CD14-positive monocyte (primary cell): Measurements from ENCODE around the gene SLC20A1. TPM values are rescaled to one million over a fixed set of nuclear protein-coding genes. Genes with fewer than 3 reads are reported as not detected.
A peak's percentile ranks its signal among the peaks of the same experiment; 100 is the strongest.

Experiments used
- DNase-seq, 3 donors: peaks; one replicate each; pipeline ENCODE4 v3.0.0-alpha.2; 2011 to 2022
- H2AFZ ChIP-seq: 2 replicates; pipeline ENCODE4 v1.6.0; 2012; ENCODE audit warnings: mild to moderate bottlenecking, low read depth, low read length, inconsistent platforms; ENCODE audit not compliant: insufficient read depth, poor library complexity, severe bottlenecking
- H3K27ac ChIP-seq, 2 donors: 1 replicate in 1 of 2; 2 replicates in 1 of 2; pipeline ENCODE4 v1.5.1; 2012 to 2013; ENCODE audit warnings: low read length in 2 of 2, control low read depth in 1 of 2, inconsistent platforms in 1 of 2, low read depth in 1 of 2, mild to moderate bottlenecking in 1 of 2
- H3K27me3 ChIP-seq, 2 donors: one replicate each; pipeline versions ENCODE4 v1.6.0 to v1.6.1; 2011 to 2013; ENCODE audit warnings: low read length in 2 of 2; ENCODE audit not compliant: control insufficient read depth in 2 of 2, insufficient read depth in 2 of 2
- H3K36me3 ChIP-seq, 2 donors: replicated peaks in 1 of 2; 1 replicate in 1 of 2; 2 replicates in 1 of 2; pipeline versions ENCODE4 v1.5.1 to v1.6.1; 2012 to 2013; ENCODE audit warnings: low read length in 2 of 2, control low read depth in 1 of 2, inconsistent platforms in 1 of 2, mild to moderate bottlenecking in 1 of 2; ENCODE audit not compliant: insufficient read depth in 2 of 2, control insufficient read depth in 1 of 2
- H3K4me1 ChIP-seq, 2 donors: 1 replicate in 1 of 2; 2 replicates in 1 of 2; pipeline versions ENCODE4 v1.5.1 to v1.6.1; 2012 to 2013; ENCODE audit warnings: low read length in 2 of 2, control low read depth in 1 of 2, inconsistent platforms in 1 of 2, mild to moderate bottlenecking in 1 of 2, moderate library complexity in 1 of 2; ENCODE audit not compliant: insufficient read depth in 2 of 2, control insufficient read depth in 1 of 2
- H3K4me2 ChIP-seq: replicated peaks from 2 replicates; pipeline ENCODE3; 2012; ENCODE audit warnings: low read length, moderate library complexity, mild to moderate bottlenecking; ENCODE audit not compliant: poor library complexity, severe bottlenecking; ENCODE audit errors: extremely low read depth
- H3K4me3 ChIP-seq, 3 experiments: fragments of 200-600 bp in 1 of 3; sonication (generic) in 1 of 3; replicated peaks in 1 of 3; 1 replicate in 2 of 3; 2 replicates in 1 of 3; pipeline ENCODE4 v1.5.1; 2011 to 2013; ENCODE audit warnings: low read length in 3 of 3, mild to moderate bottlenecking in 3 of 3, control low read depth in 2 of 3, low read depth in 2 of 3, inconsistent platforms in 1 of 3, moderate library complexity in 1 of 3
- H3K79me2 ChIP-seq: 2 replicates; pipeline ENCODE4 v1.6.0; 2012; ENCODE audit warnings: mild to moderate bottlenecking, control low read depth, inconsistent platforms, low read length, moderate library complexity; ENCODE audit not compliant: insufficient read depth
- H3K9ac ChIP-seq: 2 replicates; pipeline ENCODE4 v1.6.0; 2017; ENCODE audit warnings: low read length, mild to moderate bottlenecking; ENCODE audit not compliant: insufficient read depth, poor library complexity, severe bottlenecking
- H3K9me3 ChIP-seq, 2 donors: replicated peaks in 1 of 2; 1 replicate in 1 of 2; 2 replicates in 1 of 2; pipeline versions ENCODE4 v1.5.1 to v1.6.1; 2012 to 2013; ENCODE audit warnings: low read length in 2 of 2, control low read depth in 1 of 2; ENCODE audit not compliant: control insufficient read depth in 1 of 2, insufficient read depth in 1 of 2
- H4K20me1 ChIP-seq: 2 replicates; pipeline ENCODE4 v1.6.0; 2012; ENCODE audit warnings: mild to moderate bottlenecking, low read length, control low read depth, moderate library complexity; ENCODE audit not compliant: insufficient read depth
- H3K27ac Mint-ChIP-seq, 7 donors: one replicate each; pipeline ENCODE4 v1.8.0; 2020; ENCODE audit warnings: mild to moderate bottlenecking in 7 of 7, mixed read lengths in 7 of 7, moderate library complexity in 6 of 7, inconsistent platforms in 2 of 7
- H3K27me3 Mint-ChIP-seq, 3 donors: one replicate each; pipeline ENCODE4 v1.8.0; 2021 to 2022; ENCODE audit warnings: low read depth in 3 of 3, mild to moderate bottlenecking in 3 of 3, mixed read lengths in 3 of 3, moderate library complexity in 3 of 3, inconsistent platforms in 1 of 3
- H3K36me3 Mint-ChIP-seq, 2 donors: one replicate each; pipeline ENCODE4 v1.8.0; 2020; ENCODE audit warnings: mixed read lengths in 2 of 2, inconsistent platforms in 1 of 2, mild to moderate bottlenecking in 1 of 2
- H3K4me1 Mint-ChIP-seq: one replicate; pipeline ENCODE4 v1.8.0; 2020; ENCODE audit warnings: mild to moderate bottlenecking, mixed read lengths
- H3K4me3 Mint-ChIP-seq, 2 donors: one replicate each; pipeline ENCODE4 v1.8.0; 2020; ENCODE audit warnings: mild to moderate bottlenecking in 2 of 2, mixed read lengths in 2 of 2, moderate library complexity in 1 of 2
- H3K9me3 Mint-ChIP-seq, 7 donors: one replicate each; pipeline ENCODE4 v1.8.0; 2020 to 2022; ENCODE audit warnings: mixed read lengths in 7 of 7, mild to moderate bottlenecking in 6 of 7, moderate library complexity in 6 of 7, inconsistent platforms in 2 of 7
- WGBS: methylation state at CpG from one replicate; pipeline ENCODE4 v1.1.5; 2013; ENCODE audit warnings: missing lambda C conversion rate; ENCODE audit not compliant: insufficient coverage; 5-methylcytosine and 5-hydroxymethylcytosine counted together
- intact Hi-C, 2 donors: fragments of 100-400 bp; cut with micrococcal nuclease; formaldehyde crosslinking; loops; one replicate each; pipeline versions ENCODE4 v1.15.0 to v1.15.1; 2023
- polyA plus RNA-seq, 3 donors: library from polyadenylated mRNA; depleted of rRNA in 1 of 3; unstranded in 2 of 3; stranded (reverse) in 1 of 3; fragments of 300-500 nt in 2 of 3; fragments of >200 nt in 1 of 3; fragmentation: Illumina TruSeq in 2 of 3; gene quantifications; 1 replicate in 2 of 3; 2 replicates in 1 of 3; pipeline ENCODE4 v1.2.3, GENCODE V29; 2012 to 2021
- TF ChIP-seq, protein P1 (sequence below): fragments of 200-600 bp; IDR thresholded peaks from one replicate; pipeline ENCODE4 v1.8.0; 2022; ENCODE audit warnings: antibody characterized with exemption, mild to moderate bottlenecking

SLC20A1 gene
- polyA plus RNA-seq, 3 donors, result 16.1 to 112 (median 36.3) TPM

DNA sequence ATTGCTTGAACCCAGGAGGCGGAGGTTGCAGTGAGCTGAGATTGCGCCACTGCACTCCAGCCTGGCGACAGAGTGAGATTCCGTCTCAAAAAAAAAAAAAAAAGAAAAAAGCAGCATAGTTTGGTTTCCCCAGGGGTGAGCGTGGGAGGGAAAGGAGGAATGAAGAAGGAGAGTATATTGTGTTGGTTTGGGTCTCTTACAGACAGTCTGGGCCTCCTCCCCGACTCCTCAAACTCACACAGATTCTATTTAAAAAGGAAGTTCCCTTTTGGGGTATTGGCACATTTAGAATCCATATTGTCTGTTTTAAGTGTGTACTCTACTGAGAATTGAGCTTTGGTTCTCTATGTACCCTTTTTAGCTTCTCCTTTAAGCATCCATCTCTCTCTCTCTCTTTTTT lies 27.4 kb upstream of the SLC20A1 start:
- no peak overlapping the region for H3K9ac ChIP-seq
- no peaks in the 10 kb centered on the region for H3K9me3 ChIP-seq
- no CpG with 5 or more reads among the region's 6 CpGs for WGBS
- intact Hi-C loops, result no loop called here
- peak in 2 of 3 donors; percentile 32 to 46 for DNase-seq
- Mint-ChIP-seq H3K27me3 (peaks cover 0 to 2% (median 0%) of the 10 kb centered on the region in 3 donors), H3K4me3 (peak overlapping the region in 1 of 2 donors; percentile 73), H3K36me3 (no peaks in the 10 kb centered on the region), H3K27ac (peak overlapping the region in 6 of 7 donors; percentile 77 to 92 (median 86)), H3K4me1 (peaks cover 29% of the 10 kb centered on the region), H3K9me3 (peaks cover 0 to 2% (median 0%) of the 10 kb centered on the region in 7 donors)
- no peaks in the 10 kb centered on the region for H4K20me1 ChIP-seq
- TF ChIP-seq, protein P1, sequence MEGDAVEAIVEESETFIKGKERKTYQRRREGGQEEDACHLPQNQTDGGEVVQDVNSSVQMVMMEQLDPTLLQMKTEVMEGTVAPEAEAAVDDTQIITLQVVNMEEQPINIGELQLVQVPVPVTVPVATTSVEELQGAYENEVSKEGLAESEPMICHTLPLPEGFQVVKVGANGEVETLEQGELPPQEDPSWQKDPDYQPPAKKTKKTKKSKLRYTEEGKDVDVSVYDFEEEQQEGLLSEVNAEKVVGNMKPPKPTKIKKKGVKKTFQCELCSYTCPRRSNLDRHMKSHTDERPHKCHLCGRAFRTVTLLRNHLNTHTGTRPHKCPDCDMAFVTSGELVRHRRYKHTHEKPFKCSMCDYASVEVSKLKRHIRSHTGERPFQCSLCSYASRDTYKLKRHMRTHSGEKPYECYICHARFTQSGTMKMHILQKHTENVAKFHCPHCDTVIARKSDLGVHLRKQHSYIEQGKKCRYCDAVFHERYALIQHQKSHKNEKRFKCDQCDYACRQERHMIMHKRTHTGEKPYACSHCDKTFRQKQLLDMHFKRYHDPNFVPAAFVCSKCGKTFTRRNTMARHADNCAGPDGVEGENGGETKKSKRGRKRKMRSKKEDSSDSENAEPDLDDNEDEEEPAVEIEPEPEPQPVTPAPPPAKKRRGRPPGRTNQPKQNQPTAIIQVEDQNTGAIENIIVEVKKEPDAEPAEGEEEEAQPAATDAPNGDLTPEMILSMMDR, result no peak
- peak overlapping the region in 1 of 2 donors; percentile 45 for H3K27ac ChIP-seq
- no peak overlapping the region for H2AFZ ChIP-seq
- no peaks in the 10 kb centered on the region for H3K79me2 ChIP-seq
- no peaks in the 10 kb centered on the region for H3K36me3 ChIP-seq
- peak overlapping the region; percentile 16 for H3K4me2 ChIP-seq
- peaks cover 27 to 40% of the 10 kb centered on the region in 2 donors for H3K4me1 ChIP-seq
- no peaks in the 10 kb centered on the region for H3K27me3 ChIP-seq
- H3K4me3 ChIP-seq, result no peak overlapping the region

DNA sequence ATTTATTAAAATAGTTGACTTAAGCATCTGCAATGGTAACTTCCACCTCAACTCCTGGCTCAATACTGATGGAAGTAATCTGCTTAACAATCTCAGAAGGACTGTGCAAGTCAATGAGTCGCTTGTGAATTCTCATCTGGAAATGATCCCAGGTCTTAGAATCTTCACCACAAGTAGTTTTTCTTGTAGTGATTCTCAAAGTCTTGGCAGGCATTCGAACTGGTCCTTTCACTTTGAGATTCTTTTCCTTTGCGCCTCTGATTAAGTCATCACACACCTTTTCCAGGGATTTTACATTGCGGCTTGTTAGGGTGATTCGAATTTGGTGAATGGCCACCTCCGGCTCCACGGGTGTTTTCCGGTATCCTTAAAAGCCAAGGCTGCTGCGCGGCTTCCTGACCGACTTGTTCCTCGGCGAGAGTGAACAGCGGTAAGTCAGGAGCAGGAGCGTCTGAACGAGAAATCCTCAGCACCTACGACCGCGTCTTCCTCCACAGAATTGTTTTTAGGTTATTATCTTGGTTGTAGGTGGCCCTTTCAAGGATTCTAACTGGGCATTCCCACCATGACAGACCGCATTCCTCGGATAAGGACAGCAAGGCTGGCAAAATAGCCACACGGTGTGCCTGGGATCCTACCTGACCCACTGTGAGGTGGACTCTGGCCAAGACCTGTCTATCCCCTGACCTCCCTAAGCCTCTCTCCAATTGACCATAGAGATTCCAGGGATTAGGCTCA lies 23.8 kb upstream of the SLC20A1 start:
- H3K4me1 ChIP-seq, result peaks cover 53 to 67% of the 10 kb centered on the region in 2 donors
- no peaks in the 10 kb centered on the region for H3K27me3 ChIP-seq
- intact Hi-C loops, result no loop called here
- no peaks in the 10 kb centered on the region for H4K20me1 ChIP-seq
- peak overlapping the region in 1 of 2 donors; percentile 73 for H3K4me3 Mint-ChIP-seq
- H3K4me2 ChIP-seq, result no peak overlapping the region
- peaks cover 0 to 2% (median 0%) of the 10 kb centered on the region in 7 donors for H3K9me3 Mint-ChIP-seq
- WGBS, result 97% methylated on average over 18 of the region's 22 CpGs
- H3K9ac ChIP-seq, result no peak overlapping the region
- peak overlapping the region in 1 of 3 experiments; percentile 4 for H3K4me3 ChIP-seq
- TF ChIP-seq, protein P1, result no peak
- no peaks in the 10 kb centered on the region for H3K36me3 Mint-ChIP-seq
- no peak for DNase-seq
- no peaks in the 10 kb centered on the region for H3K9me3 ChIP-seq
- peaks cover 57% of the 10 kb centered on the region for H3K4me1 Mint-ChIP-seq
- H3K27ac Mint-ChIP-seq, result peak overlapping the region in 5 of 7 donors; percentile 5 to 61 (median 32)
- H3K36me3 ChIP-seq, result no peaks in the 10 kb centered on the region
- H3K79me2 ChIP-seq, result no peaks in the 10 kb centered on the region
- no peaks in the 10 kb centered on the region for H3K27me3 Mint-ChIP-seq
- peak overlapping the region in 1 of 2 donors; percentile 59 for H3K27ac ChIP-seq
- no peak overlapping the region for H2AFZ ChIP-seq
